Left lung (tissue), 10 donors: ENCODE measurements around the gene SOX13. TPM values are rescaled to one million over a fixed set of nuclear protein-coding genes. Genes with fewer than 3 reads are reported as not detected.

ENCODE experiments used
- ATAC-seq: fragments of 200-7000 bp; cut with Tn5 transposase; one replicate; pipeline ENCODE4 v1.9.1; 2020; ENCODE audit warnings: moderate library complexity
- DNase-seq, 4 donors: peaks; one replicate each; pipeline ENCODE4 v3.0.0-alpha.2; 2013 to 2020
- H3K27ac ChIP-seq, 2 donors: fragments of 200-600 bp; sonication (generic) in 1 of 2; one replicate each; pipeline versions ENCODE4 v1.5.0 to v1.8.0; 2020 to 2021
- H3K27me3 ChIP-seq, 2 donors: fragments of 200-600 bp; sonication (generic) in 1 of 2; one replicate each; pipeline versions ENCODE4 v1.5.0 to v1.8.0; 2020 to 2021
- H3K36me3 ChIP-seq, 2 donors: fragments of 200-600 bp; sonication (generic) in 1 of 2; one replicate each; pipeline versions ENCODE4 v1.5.0 to v1.8.0; 2020 to 2021
- H3K4me1 ChIP-seq, 2 donors: fragments of 200-600 bp; one replicate each; pipeline ENCODE4 v1.8.0; 2021
- H3K4me3 ChIP-seq, 2 donors: fragments of 200-600 bp; sonication (generic) in 1 of 2; one replicate each; pipeline versions ENCODE4 v1.5.0 to v1.8.0; 2020 to 2021; ENCODE audit warnings: mild to moderate bottlenecking in 1 of 2
- H3K9me3 ChIP-seq, 2 donors: fragments of 200-600 bp; sonication (generic) in 1 of 2; one replicate each; pipeline versions ENCODE4 v1.5.0 to v1.8.0; 2020 to 2021
- CTCF ChIP-seq, 2 donors: fragments of 200-600 bp; sonication (generic) in 1 of 2; IDR thresholded peaks; one replicate each; pipeline versions ENCODE4 v1.5.0 to v1.8.0; 2021; ENCODE audit warnings: antibody characterized with exemption in 2 of 2
- intact Hi-C, 2 donors: fragments of 100-400 bp; cut with DNase I; formaldehyde crosslinking; loops; one replicate each; pipeline versions ENCODE4 v1.11.2 to v1.14.2; 2022
- polyA plus RNA-seq, 6 donors: library from polyadenylated mRNA; unstranded; fragments of 120-200 nt; gene quantifications; one replicate each; pipeline ENCODE4 v1.2.1, GENCODE V29; 2013; ENCODE audit not compliant: insufficient read length in 6 of 6
- total RNA-seq, 2 donors: library from RNA; stranded (reverse); fragmentation: NEBNext Ultra II Directional; extraction: Animal tissue kit (Norgen Biotek cat#: 25700); gene quantifications; one replicate each; pipeline ENCODE4 v1.2.1, GENCODE V29; 2021
- donor health status: DM: no; HTN: yes; CAD: no.
- donor health status: DM: no; HTN: no; CAD: no.

The SOX13 gene
- total and polyA plus RNA-seq, 8 donors: 41.7 to 62.8 (median 49.1) TPM

GRCh38 chr1:204153667-204154066 lies 80.8 kb downstream of the SOX13 start:
- ATAC-seq: no peak
- no peaks in the 10 kb centered on the region for H3K36me3 ChIP-seq
- H3K4me3 ChIP-seq: no peak overlapping the region
- no peaks in the 10 kb centered on the region for H3K9me3 ChIP-seq
- TF ChIP-seq CTCF (IDR thresholded peaks at IDR 0.05): no peak
- peaks cover 3 to 14% of the 10 kb centered on the region in 2 donors for H3K4me1 ChIP-seq
- peaks cover 0 to 41% of the 10 kb centered on the region in 2 donors for H3K27me3 ChIP-seq
- no peak overlapping the region for H3K27ac ChIP-seq
- intact Hi-C loops: no loop called here
- DNase-seq: no peak

- Histone ChIP-seq H3K27me3 (peaks cover 0 to 41% of the 10 kb centered on the region in 2 donors), H3K4me1 (peaks cover 3 to 14% of the 10 kb centered on the region in 2 donors), H3K36me3 (no peaks in the 10 kb centered on the region), H3K4me3 (no peak overlapping the region), H3K27ac (no peak overlapping the region), H3K9me3 (no peaks in the 10 kb centered on the region)
- intact Hi-C loops: no loop called here
- no peak for TF ChIP-seq CTCF (IDR thresholded peaks at IDR 0.05)
- DNase-seq (no peak), ATAC-seq (no peak)
Measured at GRCh38 chr1:204154568-204155255, 81.8 kb downstream of the SOX13 start.

GRCh38 chr1:204155881-204156280 lies 83.0 kb downstream of the SOX13 start:
- TF ChIP-seq CTCF (IDR thresholded peaks at IDR 0.05): no peak
- H3K4me3 ChIP-seq: no peak overlapping the region
- no peaks in the 10 kb centered on the region for H3K9me3 ChIP-seq
- H3K27ac ChIP-seq: no peak overlapping the region
- intact Hi-C loops: no loop called here
- H3K27me3 ChIP-seq: peaks cover 0 to 31% of the 10 kb centered on the region in 2 donors
- H3K36me3 ChIP-seq: no peaks in the 10 kb centered on the region
- ATAC-seq (no peak), DNase-seq (no peak)
- peaks cover 3 to 14% of the 10 kb centered on the region in 2 donors for H3K4me1 ChIP-seq

- no peak overlapping the region for H3K4me3 ChIP-seq
- no peak for TF ChIP-seq CTCF (IDR thresholded peaks at IDR 0.05)
- H3K9me3 ChIP-seq: no peaks in the 10 kb centered on the region
- peaks cover 0 to 10% of the 10 kb centered on the region in 2 donors for H3K27me3 ChIP-seq
- DNase-seq: no peak
- H3K27ac ChIP-seq: no peak overlapping the region
- ATAC-seq: no peak
- intact Hi-C loops: no loop called here
- no peaks in the 10 kb centered on the region for H3K36me3 ChIP-seq
- peaks cover 0 to 6% of the 10 kb centered on the region in 2 donors for H3K4me1 ChIP-seq
Measured at GRCh38 chr1:204157962-204158361, 85.0 kb downstream of the SOX13 start.

GRCh38 chr1:204161609-204162493 lies 88.9 kb downstream of the SOX13 start:
- H3K9me3 ChIP-seq: no peaks in the 10 kb centered on the region
- H3K36me3 ChIP-seq: no peaks in the 10 kb centered on the region
- no peak overlapping the region for H3K27ac ChIP-seq
- H3K4me1 ChIP-seq: peaks cover 0 to 6% of the 10 kb centered on the region in 2 donors
- ATAC-seq (peak; percentile 83), DNase-seq (peak in 1 of 4 donors; percentile 22)
- intact Hi-C loops: loop anchor here in 1 of 2 donors (5.0 kb wide), 1 partner anchor 200 kb away; no protein-coding TSS in a partner anchor
- H3K27me3 ChIP-seq: no peaks in the 10 kb centered on the region
- no peak for TF ChIP-seq CTCF (IDR thresholded peaks at IDR 0.05)
- no peak overlapping the region for H3K4me3 ChIP-seq
